Activated CD4-positive, alpha-beta T cell treated with anti-CD3 and anti-CD28 coated beads, Interleukin-2, amount 10 ng/mL, durations not matched to agents 7 days and 5 days (primary cell): ENCODE data around the gene IL19. TPM values are rescaled to one million over a fixed set of nuclear protein-coding genes. Genes with fewer than 3 reads are reported as not detected.

Experiments used
- CTCF ChIA-PET: fragments of 350-600 bp; sonication (Branson Sonifier 250); formaldehyde crosslinking; loops from one replicate; lab custom pipeline; 2021; ENCODE audit warnings: antibody characterized with exemption; lab: Charles Lee
- POLR2A ChIA-PET: fragments of 350-600 bp; sonication (Branson Sonifier 250); formaldehyde crosslinking; loops from one replicate; lab custom pipeline; 2021; ENCODE audit warnings: antibody characterized with exemption; lab: Charles Lee
- DNase-seq: peaks from one replicate; pipeline ENCODE4 v3.0.0-alpha.2; 2020
- H3K27ac Mint-ChIP-seq: one replicate; pipeline ENCODE4 v1.8.0; 2021; ENCODE audit warnings: mild to moderate bottlenecking, moderate library complexity, mixed read lengths
- H3K27me3 Mint-ChIP-seq: one replicate; pipeline ENCODE4 v1.8.0; 2021; ENCODE audit warnings: mixed read lengths
- H3K36me3 Mint-ChIP-seq: one replicate; pipeline ENCODE4 v1.8.0; 2021; ENCODE audit warnings: low read depth, mixed read lengths
- H3K4me1 Mint-ChIP-seq: one replicate; pipeline ENCODE4 v1.8.0; 2021; ENCODE audit warnings: mixed read lengths
- H3K4me3 Mint-ChIP-seq: one replicate; pipeline ENCODE4 v1.8.0; 2021; ENCODE audit warnings: mild to moderate bottlenecking, moderate library complexity, mixed read lengths
- H3K9me3 Mint-ChIP-seq: one replicate; pipeline ENCODE4 v1.8.0; 2021; ENCODE audit warnings: mixed read lengths
- total RNA-seq, 2 experiments: library from RNA; stranded (reverse); gene quantifications; one replicate each; pipeline ENCODE4 v1.2.3, GENCODE V29; 2021

Gene IL19
- total RNA-seq, 2 experiments from 2014 or later = not detected

DNA sequence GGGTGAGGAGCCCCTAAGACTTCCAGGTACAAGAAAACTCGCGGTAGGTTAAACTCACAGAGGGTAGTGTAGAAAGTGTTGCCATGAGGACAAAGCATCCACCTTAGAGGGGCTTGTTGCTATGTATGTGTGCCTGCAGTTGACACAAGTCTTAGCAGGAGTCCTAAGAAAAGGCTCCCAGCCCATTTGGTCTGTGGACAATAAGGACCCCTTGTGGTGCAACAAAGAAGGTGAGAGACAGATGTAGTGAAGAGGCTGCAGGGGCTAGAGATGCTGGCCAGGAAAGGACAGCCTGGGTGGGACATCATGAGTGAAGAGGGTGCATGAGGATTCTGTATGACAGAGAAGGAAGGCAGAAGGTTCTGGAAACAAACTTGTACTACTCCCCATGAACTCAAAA lies 38.0 kb downstream of the IL19 start:
- peaks cover 2% of the 10 kb centered on the region for H3K27me3 Mint-ChIP-seq
- POLR2A ChIA-PET = no interaction called here
- CTCF ChIA-PET = interaction anchor here (0.6 to 11.9 kb wide), 24 partner anchors 9 to 178 kb away, joined by 3 to 102 read pairs (median 5); partner anchors contain the start of gene FCMR
- peaks cover 54% of the 10 kb centered on the region for H3K4me1 Mint-ChIP-seq
- peaks cover 18% of the 10 kb centered on the region for H3K9me3 Mint-ChIP-seq
- DNase-seq = peak; percentile 74
- H3K27ac Mint-ChIP-seq = no peak overlapping the region
- H3K4me3 Mint-ChIP-seq = no peak overlapping the region
- H3K36me3 Mint-ChIP-seq = peaks cover 16% of the 10 kb centered on the region

GRCh38 chr1:206809504-206810084 lies 39.0 kb downstream of the IL19 start:
- DNase-seq = peak; percentile 63
- peaks cover 24% of the 10 kb centered on the region for H3K9me3 Mint-ChIP-seq
- CTCF ChIA-PET = interaction anchor here (0.6 to 11.9 kb wide), 31 partner anchors 8 to 179 kb away, joined by 3 to 102 read pairs (median 5); partner anchors contain the start of gene FCMR
- peaks cover 20% of the 10 kb centered on the region for H3K36me3 Mint-ChIP-seq
- no peak overlapping the region for H3K27ac Mint-ChIP-seq
- H3K4me3 Mint-ChIP-seq = no peak overlapping the region
- POLR2A ChIA-PET = no interaction called here
- H3K4me1 Mint-ChIP-seq = peaks cover 48% of the 10 kb centered on the region
- H3K27me3 Mint-ChIP-seq = peaks cover 2% of the 10 kb centered on the region

DNA sequence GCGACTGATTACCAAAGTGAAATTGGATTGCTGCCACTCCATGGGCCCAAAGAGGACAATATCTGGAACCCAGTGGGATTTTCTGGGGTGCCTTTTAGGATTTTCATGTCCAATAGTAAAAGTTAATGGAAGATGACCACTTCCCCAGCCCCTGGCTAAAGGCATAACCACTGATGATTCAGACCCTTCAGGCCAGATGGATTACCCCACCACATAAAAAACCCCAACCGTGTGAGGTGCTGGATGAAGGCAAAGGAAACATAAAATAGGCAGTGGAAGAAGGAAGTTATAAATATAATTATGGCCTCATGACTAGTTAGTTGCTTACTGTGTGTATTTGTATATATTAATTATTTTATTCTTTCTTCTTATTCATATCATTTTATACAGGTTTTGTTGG lies 41.9 kb downstream of the IL19 start:
- peaks cover 48% of the 10 kb centered on the region for H3K4me1 Mint-ChIP-seq
- no peak overlapping the region for H3K27ac Mint-ChIP-seq
- peaks cover 24% of the 10 kb centered on the region for H3K36me3 Mint-ChIP-seq
- H3K27me3 Mint-ChIP-seq = no peaks in the 10 kb centered on the region
- ChIA-PET POLR2A (no interaction called here), CTCF (interaction anchor here (0.9 to 1.2 kb wide), 2 partner anchors 99 to 109 kb away, joined by 3 read pairs; no protein-coding TSS in a partner anchor)
- no peak for DNase-seq
- H3K9me3 Mint-ChIP-seq = peaks cover 24% of the 10 kb centered on the region
- H3K4me3 Mint-ChIP-seq = no peak overlapping the region

DNA sequence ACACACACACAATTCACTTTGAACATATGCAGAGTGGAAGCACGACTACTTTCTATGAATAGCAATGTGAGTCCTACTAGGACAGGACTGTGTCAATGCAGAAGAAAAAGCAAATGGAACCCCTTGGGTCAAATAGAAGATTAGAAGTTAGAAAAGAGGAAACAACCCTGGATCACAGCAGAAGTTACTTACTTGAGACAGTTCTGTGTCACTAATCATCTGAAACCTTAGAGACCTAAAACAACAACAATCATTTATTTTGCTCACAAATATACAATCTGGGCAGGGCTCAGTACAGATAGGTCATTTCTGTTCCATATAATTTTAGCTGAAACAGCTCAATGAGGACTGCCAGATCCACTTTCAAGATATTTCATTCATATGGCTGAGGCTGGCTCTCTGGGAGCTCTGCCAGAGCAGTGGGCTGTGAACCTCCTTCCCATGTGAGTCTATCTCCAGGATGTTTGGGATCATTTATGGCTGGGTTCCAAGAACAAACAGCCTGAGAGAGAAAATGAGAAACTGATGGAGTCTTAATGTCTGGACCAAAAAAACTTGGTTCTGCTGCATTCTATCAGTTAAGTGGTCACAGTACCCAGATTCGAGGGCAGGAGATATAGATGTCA lies 44.3 kb downstream of the IL19 start:
- CTCF ChIA-PET = interaction anchor here (0.7 to 1.2 kb wide), 2 partner anchors 12 to 97 kb away, joined by 3 to 4 read pairs; no protein-coding TSS in a partner anchor
- DNase-seq = no peak
- H3K4me3 Mint-ChIP-seq = no peak overlapping the region
- H3K4me1 Mint-ChIP-seq = peaks cover 41% of the 10 kb centered on the region
- H3K27me3 Mint-ChIP-seq = no peaks in the 10 kb centered on the region
- no peak overlapping the region for H3K27ac Mint-ChIP-seq
- H3K36me3 Mint-ChIP-seq = peaks cover 24% of the 10 kb centered on the region
- H3K9me3 Mint-ChIP-seq = peaks cover 24% of the 10 kb centered on the region
- POLR2A ChIA-PET = no interaction called here

DNA sequence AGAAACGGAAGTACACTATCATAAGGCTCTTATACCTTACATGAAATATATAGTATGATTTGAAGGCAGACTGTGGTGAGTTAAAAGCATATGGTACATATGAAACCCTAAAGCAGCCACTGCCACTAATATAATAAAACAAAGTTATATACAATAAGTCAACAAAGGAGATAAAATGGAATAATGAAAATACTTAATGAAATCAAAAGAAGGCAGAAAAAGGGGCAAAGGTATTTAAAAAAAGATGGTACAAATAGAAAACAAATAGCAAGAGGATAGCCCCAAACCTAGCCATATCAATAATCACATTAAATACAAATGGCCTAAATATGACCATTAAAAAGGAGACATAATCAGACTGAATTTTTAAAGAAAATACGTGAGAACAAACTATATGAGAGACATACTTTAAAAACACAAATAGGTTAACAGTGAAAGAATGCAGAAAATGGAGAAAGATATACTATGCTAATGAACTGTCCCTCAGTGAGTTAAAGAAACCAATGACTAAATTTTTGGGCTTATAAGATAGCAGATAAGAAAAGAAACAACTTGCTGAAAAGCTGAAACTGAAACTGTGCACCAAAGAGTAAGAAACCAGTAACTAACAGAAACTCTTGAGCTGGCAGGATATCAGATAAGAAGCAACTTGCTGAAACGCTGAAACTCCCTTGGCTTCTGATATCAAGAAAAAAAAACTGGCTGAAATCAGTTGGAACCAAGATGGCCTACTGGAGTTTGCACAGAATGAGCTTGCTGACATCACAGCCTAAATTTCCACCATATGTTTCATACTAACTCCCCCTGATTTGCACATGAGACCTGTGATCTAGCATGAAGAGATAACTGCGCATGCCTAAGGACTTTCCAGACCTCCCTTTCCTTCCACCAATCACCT lies 46.1 kb downstream of the IL19 start:
- ChIA-PET POLR2A (interaction anchor here (0.6 to 1.2 kb wide), 3 partner anchors 12 to 67 kb away, joined by 3 read pairs; no protein-coding TSS in a partner anchor), CTCF (interaction anchor here (0.8 to 3.2 kb wide), 19 partner anchors 8 to 183 kb away, joined by 3 to 16 read pairs (median 4); partner anchors contain the start of gene IL19)
- peak; percentile 59 for DNase-seq
- Mint-ChIP-seq H3K4me1 (peaks cover 45% of the 10 kb centered on the region), H3K27ac (peak overlapping the region; percentile 88), H3K36me3 (peaks cover 22% of the 10 kb centered on the region), H3K9me3 (peaks cover 17% of the 10 kb centered on the region), H3K4me3 (peak overlapping the region; percentile 7), H3K27me3 (peaks cover 3% of the 10 kb centered on the region)

- no peak overlapping the region for H3K4me3 Mint-ChIP-seq
- CTCF ChIA-PET = interaction anchor here (1.3 to 3.8 kb wide), 4 partner anchors 11 to 91 kb away, joined by 3 to 13 read pairs (median 4); no protein-coding TSS in a partner anchor
- no peaks in the 10 kb centered on the region for H3K36me3 Mint-ChIP-seq
- no peak for DNase-seq
- POLR2A ChIA-PET = interaction anchor here (1.7 kb wide), 1 partner anchor 14 kb away, joined by 3 read pairs; no protein-coding TSS in a partner anchor
- H3K27me3 Mint-ChIP-seq = peaks cover 3% of the 10 kb centered on the region
- peaks cover 2% of the 10 kb centered on the region for H3K9me3 Mint-ChIP-seq
- H3K4me1 Mint-ChIP-seq = peaks cover 38% of the 10 kb centered on the region
- H3K27ac Mint-ChIP-seq = no peak overlapping the region
Observed at GRCh38 chr1:206821493-206821892, 50.9 kb downstream of the IL19 start.

DNA sequence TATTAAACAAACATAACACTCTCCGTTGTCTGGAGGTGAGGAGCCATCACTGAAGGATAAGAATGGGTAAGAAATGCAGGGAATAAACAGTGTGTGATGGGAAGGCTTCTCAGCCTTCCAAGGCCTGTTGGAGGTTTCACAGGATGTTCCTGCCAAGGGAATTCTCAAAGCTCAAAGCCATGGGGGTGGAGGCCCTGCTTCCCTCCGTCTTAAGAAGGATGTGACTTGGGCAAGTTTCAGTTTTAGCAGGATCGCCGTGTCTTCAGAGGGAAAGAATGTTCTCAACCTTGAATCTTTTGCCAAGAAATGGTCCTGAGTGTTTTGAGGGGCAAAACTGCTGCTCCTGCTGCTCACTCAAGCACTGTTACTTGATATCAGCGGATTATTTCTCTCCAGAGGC lies 53.2 kb downstream of the IL19 start:
- no peak overlapping the region for H3K27ac Mint-ChIP-seq
- peaks cover 31% of the 10 kb centered on the region for H3K4me1 Mint-ChIP-seq
- no peak overlapping the region for H3K4me3 Mint-ChIP-seq
- H3K27me3 Mint-ChIP-seq = peaks cover 3% of the 10 kb centered on the region
- no peaks in the 10 kb centered on the region for H3K36me3 Mint-ChIP-seq
- ChIA-PET CTCF (interaction anchor here (1.1 to 3.8 kb wide), 5 partner anchors 9 to 95 kb away, joined by 3 to 13 read pairs (median 5); no protein-coding TSS in a partner anchor), POLR2A (no interaction called here)
- peaks cover 4% of the 10 kb centered on the region for H3K9me3 Mint-ChIP-seq
- DNase-seq = no peak

- peaks cover 4% of the 10 kb centered on the region for H3K9me3 Mint-ChIP-seq
- DNase-seq = no peak
- H3K4me3 Mint-ChIP-seq = no peak overlapping the region
- ChIA-PET CTCF (interaction anchor here (0.9 to 3.8 kb wide), 6 partner anchors 8 to 176 kb away, joined by 3 to 13 read pairs (median 6); no protein-coding TSS in a partner anchor), POLR2A (no interaction called here)
- H3K27me3 Mint-ChIP-seq = peaks cover 3% of the 10 kb centered on the region
- peaks cover 37% of the 10 kb centered on the region for H3K4me1 Mint-ChIP-seq
- H3K27ac Mint-ChIP-seq = no peak overlapping the region
- H3K36me3 Mint-ChIP-seq = no peaks in the 10 kb centered on the region
Observed at GRCh38 chr1:206824331-206824730, 53.8 kb downstream of the IL19 start.

GRCh38 chr1:206826394-206826793 lies 55.8 kb downstream of the IL19 start:
- ChIA-PET CTCF (interaction anchor here (0.9 to 2.0 kb wide), 8 partner anchors 9 to 92 kb away, joined by 3 to 6 read pairs (median 4); no protein-coding TSS in a partner anchor), POLR2A (no interaction called here)
- Mint-ChIP-seq H3K4me3 (no peak overlapping the region), H3K9me3 (peaks cover 4% of the 10 kb centered on the region), H3K27me3 (no peaks in the 10 kb centered on the region), H3K36me3 (no peaks in the 10 kb centered on the region), H3K4me1 (peaks cover 48% of the 10 kb centered on the region), H3K27ac (no peak overlapping the region)
- no peak for DNase-seq

DNA sequence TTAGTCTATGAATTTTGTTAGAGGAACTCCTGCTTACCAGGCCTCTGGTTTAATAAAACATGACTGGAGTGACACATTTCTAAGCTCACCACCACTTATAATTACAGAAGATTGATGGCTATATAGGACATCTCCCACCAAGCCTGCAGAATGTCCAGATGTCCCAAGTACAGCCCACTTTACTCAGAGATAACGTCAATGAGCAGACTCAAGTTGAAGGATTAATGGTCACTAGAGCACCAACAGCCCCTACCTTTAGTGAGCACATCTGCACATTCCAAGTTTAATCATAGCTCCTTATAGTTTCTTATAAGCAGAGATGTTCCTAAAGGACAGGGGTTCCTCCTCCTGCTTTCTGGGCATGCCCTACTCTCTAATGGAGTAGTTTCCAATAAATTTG lies 57.5 kb downstream of the IL19 start:
- H3K27ac Mint-ChIP-seq = peak overlapping the region; percentile 10
- H3K4me1 Mint-ChIP-seq = peaks cover 63% of the 10 kb centered on the region
- no peak for DNase-seq

GRCh38 chr1:206828765-206829164 lies 58.2 kb downstream of the IL19 start:
- ChIA-PET CTCF (interaction anchor here (0.6 to 2.8 kb wide), 7 partner anchors 17 to 106 kb away, joined by 3 to 9 read pairs (median 4); no protein-coding TSS in a partner anchor), POLR2A (interaction anchor here (0.7 kb wide), 1 partner anchor 11 kb away, joined by 3 read pairs; no protein-coding TSS in a partner anchor)
- Mint-ChIP-seq H3K4me3 (peak overlapping the region; percentile 53), H3K36me3 (no peaks in the 10 kb centered on the region), H3K27ac (peak overlapping the region; percentile 92), H3K4me1 (peaks cover 70% of the 10 kb centered on the region), H3K9me3 (peaks cover 4% of the 10 kb centered on the region), H3K27me3 (peaks cover under 1% of the 10 kb centered on the region)
- no peak for DNase-seq

More for the DNA sequence above, 57.5 kb downstream of the IL19 start:
- H3K36me3 Mint-ChIP-seq = no peaks in the 10 kb centered on the region
- CTCF ChIA-PET = interaction anchor here (1.3 to 2.8 kb wide), 3 partner anchors 27 to 84 kb away, joined by 3 to 9 read pairs (median 4); no protein-coding TSS in a partner anchor
- POLR2A ChIA-PET = no interaction called here
- no peaks in the 10 kb centered on the region for H3K27me3 Mint-ChIP-seq
- no peak overlapping the region for H3K4me3 Mint-ChIP-seq
- H3K9me3 Mint-ChIP-seq = peaks cover 4% of the 10 kb centered on the region

DNA sequence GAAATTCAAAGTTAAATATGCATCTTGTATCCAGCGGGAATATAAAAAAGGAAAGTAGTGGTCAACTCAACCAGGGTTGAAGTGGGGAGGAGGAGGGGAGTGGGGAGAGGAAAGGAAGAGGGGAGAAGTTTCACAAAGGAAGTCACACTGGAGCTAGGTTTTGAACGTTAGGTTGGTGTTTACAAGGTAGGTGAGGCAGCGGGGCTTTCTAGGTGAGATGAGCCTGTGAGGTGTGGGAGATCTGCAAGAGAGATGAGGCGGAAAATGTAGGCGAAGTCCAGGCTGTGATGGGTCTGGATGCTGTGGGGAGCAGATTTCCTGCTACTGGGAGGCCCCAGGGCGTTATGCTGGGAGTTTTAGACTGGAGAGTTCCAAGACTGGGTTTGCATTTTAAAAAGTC lies 58.7 kb downstream of the IL19 start:
- Mint-ChIP-seq H3K4me3 (peak overlapping the region; percentile 53), H3K27ac (peak overlapping the region; percentile 92), H3K36me3 (no peaks in the 10 kb centered on the region), H3K4me1 (peaks cover 70% of the 10 kb centered on the region), H3K27me3 (peaks cover 4% of the 10 kb centered on the region), H3K9me3 (peaks cover 4% of the 10 kb centered on the region)
- ChIA-PET POLR2A (interaction anchor here (0.7 kb wide), 1 partner anchor 12 kb away, joined by 3 read pairs; no protein-coding TSS in a partner anchor), CTCF (interaction anchor here (0.6 to 2.8 kb wide), 7 partner anchors 16 to 106 kb away, joined by 3 to 9 read pairs (median 4); no protein-coding TSS in a partner anchor)
- peak; percentile 33 for DNase-seq
